Heart left ventricle (tissue), 16 donors: ENCODE results near the gene ZNF333. TPM values are rescaled to one million over a fixed set of nuclear protein-coding genes. Genes with fewer than 3 reads are reported as not detected.
A peak's percentile ranks its signal among the peaks of the same experiment; 100 is the strongest.

Experiments
- ATAC-seq, 4 donors: fragments of 200-7000 bp; cut with Tn5 transposase; one replicate each; pipeline ENCODE4 v1.9.1; 2020 to 2022; ENCODE audit warnings: moderate library complexity in 4 of 4, mild to moderate bottlenecking in 3 of 4, moderate number of reproducible peaks in 1 of 4
- DNase-seq, 5 donors: peaks; one replicate each; pipeline ENCODE4 v3.0.0-alpha.2; 2020
- H3K27ac ChIP-seq, 12 donors: fragments of 200-600 bp; sonication (generic) in 4 of 12; one replicate each; pipeline versions ENCODE4 v1.5.0 to v1.8.0; 2016 to 2022; ENCODE audit warnings: mild to moderate bottlenecking in 2 of 12
- H3K27me3 ChIP-seq, 9 donors: fragments of 200-600 bp; sonication (generic) in 2 of 9; one replicate each; pipeline versions ENCODE4 v1.5.1 to v1.8.0; 2016 to 2022; ENCODE audit warnings: mild to moderate bottlenecking in 3 of 9
- H3K36me3 ChIP-seq, 9 donors: fragments of 200-600 bp; sonication (generic) in 2 of 9; one replicate each; pipeline versions ENCODE4 v1.5.0 to v1.8.0; 2018 to 2022; ENCODE audit warnings: mild to moderate bottlenecking in 2 of 9
- H3K4me1 ChIP-seq, 12 donors: fragments of 200-600 bp; sonication (generic) in 4 of 12; one replicate each; pipeline versions ENCODE4 v1.5.0 to v1.8.0; 2016 to 2022; ENCODE audit warnings: mild to moderate bottlenecking in 3 of 12
- H3K4me3 ChIP-seq, 12 donors: fragments of 200-600 bp; sonication (generic) in 4 of 12; one replicate each; pipeline versions ENCODE4 v1.5.0 to v1.8.0; 2017 to 2022; ENCODE audit warnings: mild to moderate bottlenecking in 9 of 12, moderate library complexity in 4 of 12
- H3K9me3 ChIP-seq, 12 donors: fragments of 200-600 bp; sonication (generic) in 4 of 12; one replicate each; pipeline versions ENCODE4 v1.5.0 to v1.8.0; 2016 to 2022; ENCODE audit warnings: mild to moderate bottlenecking in 1 of 12
- POLR2A ChIP-seq, 2 donors: fragments of 450-650 bp; IDR thresholded peaks; one replicate each; pipeline ENCODE4 v1.6.1; 2017; ENCODE audit warnings: antibody characterized with exemption in 2 of 2, mild to moderate bottlenecking in 2 of 2, moderate library complexity in 2 of 2
- WGBS, 4 donors: extraction: QIAGEN DNeasy Blood & Tissue Kit in 2 of 4; methylation state at CpG; one replicate each; pipeline versions ENCODE4 v1.1.5 to v1.1.7; 2013 to 2018; 5-methylcytosine and 5-hydroxymethylcytosine counted together
- intact Hi-C, 10 donors: fragments of 100-400 bp; cut with DNase I; formaldehyde crosslinking; loops; one replicate each; pipeline versions ENCODE4 v1.11.1 to v1.14.2; 2022
- polyA plus RNA-seq, 2 donors: library from polyadenylated mRNA; stranded (reverse); fragments of 200-250 nt; gene quantifications; one replicate each; pipeline ENCODE4 v1.2.3, GENCODE V29; 2013
- total RNA-seq, 9 donors: library from RNA; depleted of rRNA in 2 of 9; stranded (reverse); fragments of >200 nt in 2 of 9; fragmentation: NEBNext Ultra II Directional in 3 of 9; extraction: Animal tissue kit (Norgen Biotek cat#: 25700) in 3 of 9; gene quantifications; one replicate each; pipeline versions ENCODE4 v1.1.0 to v1.2.4, GENCODE V29; 2016 to 2023
- TF ChIP-seq, protein P1 (sequence below), 12 donors: fragments of 200-600 bp; sonication (generic) in 4 of 12; IDR thresholded peaks; one replicate each; pipeline versions ENCODE4 v1.5.0 to v1.8.0; 2018 to 2022; ENCODE audit warnings: antibody characterized with exemption in 12 of 12, mild to moderate bottlenecking in 5 of 12
- donor health status: ischemic (EF 13 %, LVEDD 7.1; RV severe dilation, severe dysfunction).
- donor health status: healthy with polysubstance abuse.
- donor health status: DM: no; HTN: yes; CAD: no.
- donor health status: DM: no; HTN: no; CAD: no.
- donor health status: ischemic (EF 25% LVEDD 6.9; RV normal size, moderate dysfunction).
- donor health status: ischemic (EF 25% LVEDD 5.7; RV mildly dilated, moderate dysfunction).
- donor health status: healthy.
- donor health status: DM: yes; HTN: yes; CAD: no.
- donor health status: ischemic (EF 35%, LVEDD 5.7; RV mildly dilated, moderate dysfunction).
- donor health status: nonischemic (EF 11% LVEDD 7.7; RV severe dilation, severe dysfunction).
- donor health status: DM: yes; HTN: yes; CAD: no.
- donor health status: PGD.
- donor health status: ischemic (EF 29% LVEDD 5.4; RV normal size, mild dysfunction).
- donor health status: nonischemic (EF 23%, LVEDD 6.1; RV moderate dilation, normal function).

ZNF333 gene
- total and polyA plus RNA-seq, 11 donors: 5.0 to 12.1 (median 8.6) TPM

DNA sequence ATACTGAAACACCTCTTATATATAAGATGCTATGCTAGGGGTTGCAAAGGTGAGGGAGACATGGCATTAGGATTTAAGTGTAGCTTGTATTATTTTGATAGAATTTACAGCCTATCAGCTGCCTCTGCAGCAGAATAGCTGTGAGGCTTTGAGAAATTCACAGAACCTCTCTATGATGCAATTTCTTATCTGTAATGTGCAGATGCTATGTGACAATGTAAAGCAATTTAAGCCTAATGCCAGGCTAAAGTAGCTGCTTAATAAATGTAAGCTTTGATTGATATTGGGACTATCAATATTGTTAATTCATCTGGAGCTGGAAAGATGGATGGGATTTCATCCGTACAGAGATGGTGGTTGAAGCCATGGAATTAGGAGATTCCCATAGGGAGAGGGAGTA is 16.8 kb upstream of the ZNF333 start:
- H3K27me3 ChIP-seq: peaks cover 0 to 42% (median 5%) of the 10 kb centered on the region in 9 donors
- H3K27ac ChIP-seq: peak overlapping the region in 1 of 12 donors; percentile 17
- intact Hi-C loops: no loop called here
- H3K4me1 ChIP-seq: peaks cover 0 to 13% (median 0%) of the 10 kb centered on the region in 12 donors
- ATAC-seq (no peak), DNase-seq (no peak)
- H3K4me3 ChIP-seq: no peak overlapping the region
- H3K9me3 ChIP-seq: peaks cover 0 to 14% (median 4%) of the 10 kb centered on the region in 12 donors
- no peaks in the 10 kb centered on the region for H3K36me3 ChIP-seq
- TF ChIP-seq, protein P1, sequence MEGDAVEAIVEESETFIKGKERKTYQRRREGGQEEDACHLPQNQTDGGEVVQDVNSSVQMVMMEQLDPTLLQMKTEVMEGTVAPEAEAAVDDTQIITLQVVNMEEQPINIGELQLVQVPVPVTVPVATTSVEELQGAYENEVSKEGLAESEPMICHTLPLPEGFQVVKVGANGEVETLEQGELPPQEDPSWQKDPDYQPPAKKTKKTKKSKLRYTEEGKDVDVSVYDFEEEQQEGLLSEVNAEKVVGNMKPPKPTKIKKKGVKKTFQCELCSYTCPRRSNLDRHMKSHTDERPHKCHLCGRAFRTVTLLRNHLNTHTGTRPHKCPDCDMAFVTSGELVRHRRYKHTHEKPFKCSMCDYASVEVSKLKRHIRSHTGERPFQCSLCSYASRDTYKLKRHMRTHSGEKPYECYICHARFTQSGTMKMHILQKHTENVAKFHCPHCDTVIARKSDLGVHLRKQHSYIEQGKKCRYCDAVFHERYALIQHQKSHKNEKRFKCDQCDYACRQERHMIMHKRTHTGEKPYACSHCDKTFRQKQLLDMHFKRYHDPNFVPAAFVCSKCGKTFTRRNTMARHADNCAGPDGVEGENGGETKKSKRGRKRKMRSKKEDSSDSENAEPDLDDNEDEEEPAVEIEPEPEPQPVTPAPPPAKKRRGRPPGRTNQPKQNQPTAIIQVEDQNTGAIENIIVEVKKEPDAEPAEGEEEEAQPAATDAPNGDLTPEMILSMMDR (IDR thresholded peaks at IDR 0.05): no peak
- no peak for TF ChIP-seq POLR2A (IDR thresholded peaks at IDR 0.05)
- WGBS, 4 donors: 62 to 74% (median 67%) methylated on average over 1 of the region's 1 CpG

DNA sequence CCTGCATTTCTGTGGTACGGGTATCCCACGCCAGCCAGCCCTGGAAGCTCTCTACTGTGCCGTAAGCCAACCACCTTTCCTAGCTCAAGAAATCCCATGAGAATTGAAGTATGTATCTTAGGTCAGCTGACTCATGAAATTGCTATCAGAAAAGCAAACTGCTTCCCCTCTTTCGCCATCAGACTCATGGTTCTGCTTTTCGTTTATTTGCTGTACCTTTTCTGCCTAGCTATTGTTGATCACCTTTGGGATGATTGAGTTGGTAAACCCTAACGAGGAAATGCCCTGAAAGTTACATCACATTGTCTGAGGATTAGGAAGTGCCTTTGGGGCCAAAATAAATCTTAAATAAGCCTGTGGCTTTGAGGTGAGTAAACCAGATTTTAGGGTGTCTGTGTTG is 15.1 kb upstream of the ZNF333 start, which contains the start of gene ADGRE3:
TSS of gene ADGRE3 (minus strand) at position 81 of the 400 bp plus-strand sequence. CDS start at position 7, 74 bp downstream.
- Histone ChIP-seq H3K27me3 (peaks cover 0 to 38% (median 5%) of the 10 kb centered on the region in 9 donors), H3K27ac (peak within 1 kb of the TSS in 2 of 12 donors; percentile 1 to 34), H3K36me3 (no peaks in the 10 kb centered on the region), H3K4me3 (peak within 1 kb of the TSS in 1 of 12 donors; percentile 27), H3K9me3 (peaks cover 0 to 10% (median 2%) of the 10 kb centered on the region in 12 donors), H3K4me1 (peaks cover 0 to 13% (median 0%) of the 10 kb centered on the region in 12 donors)
- intact Hi-C loops: no loop called here
- ATAC-seq (no peak), DNase-seq (no peak)
- TF ChIP-seq, protein P1 (IDR thresholded peaks at IDR 0.05): no peak
- WGBS, 4 donors: 49 to 66% (median 58%) methylated on average over 6 of the region's 6 CpGs

DNA sequence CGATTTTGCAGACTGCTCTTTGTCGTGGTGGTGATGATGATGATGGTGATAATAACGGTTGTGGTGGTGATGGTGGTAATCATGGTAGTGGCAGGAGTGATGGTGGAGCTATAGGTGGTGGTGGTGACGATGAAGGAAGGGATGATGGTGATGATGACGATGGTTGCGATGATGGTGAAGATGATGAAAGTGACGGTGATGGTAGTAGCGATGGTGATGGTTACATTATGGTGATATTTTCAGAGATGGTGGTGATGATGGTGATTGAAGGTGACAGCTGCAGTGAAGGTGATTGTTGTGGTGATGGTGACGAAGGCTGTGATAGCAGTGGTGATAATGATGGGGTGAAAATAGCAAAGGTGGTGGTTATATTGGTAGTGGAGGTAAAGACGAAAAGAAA is 13.1 kb upstream of the ZNF333 start:
- DNase-seq: no peak
- no peak for ATAC-seq
- Histone ChIP-seq H3K36me3 (no peaks in the 10 kb centered on the region), H3K4me1 (peaks cover 0 to 13% (median 0%) of the 10 kb centered on the region in 12 donors), H3K4me3 (no peak overlapping the region), H3K27me3 (peaks cover 0 to 29% (median 3%) of the 10 kb centered on the region in 9 donors), H3K27ac (no peak overlapping the region), H3K9me3 (no peaks in the 10 kb centered on the region)
- intact Hi-C loops: no loop called here
- TF ChIP-seq, protein P1 (IDR thresholded peaks at IDR 0.05): no peak
- TF ChIP-seq POLR2A (IDR thresholded peaks at IDR 0.05): no peak
- WGBS, 4 donors: 79 to 82% (median 81%) methylated on average over 10 of the region's 10 CpGs

DNA sequence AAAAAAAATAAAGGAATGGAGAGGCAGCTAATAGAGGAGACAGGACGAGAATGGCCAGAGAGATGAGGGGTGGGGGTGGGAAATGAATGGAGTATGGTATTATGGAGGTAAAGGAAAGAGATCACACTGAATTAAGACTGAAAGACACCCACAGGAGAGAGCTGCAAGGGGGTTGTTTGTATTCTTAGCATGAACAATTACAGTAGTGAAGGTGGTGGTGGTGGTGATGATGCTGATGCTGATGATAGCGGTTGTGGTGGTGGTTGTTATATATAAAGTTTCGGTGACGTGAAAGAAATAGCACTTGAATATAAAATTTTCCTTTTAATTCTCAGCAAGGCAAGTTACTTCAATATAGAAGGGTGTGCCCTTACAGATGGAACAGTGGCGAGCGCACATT is 12.4 kb upstream of the ZNF333 start:
- DNase-seq (no peak), ATAC-seq (no peak)
- Histone ChIP-seq H3K27me3 (peaks cover 0 to 29% (median 1%) of the 10 kb centered on the region in 9 donors), H3K4me3 (no peak overlapping the region), H3K36me3 (no peaks in the 10 kb centered on the region), H3K9me3 (no peaks in the 10 kb centered on the region), H3K27ac (no peak overlapping the region), H3K4me1 (peaks cover 0 to 13% (median 0%) of the 10 kb centered on the region in 12 donors)
- TF ChIP-seq, protein P1 (IDR thresholded peaks at IDR 0.05): no peak
- TF ChIP-seq POLR2A (IDR thresholded peaks at IDR 0.05): no peak
- WGBS, 4 donors: 82 to 90% (median 86%) methylated on average over 6 of the region's 6 CpGs
- intact Hi-C loops: no loop called here
